HG03280 (cell line): ENCODE results near the gene MEIKIN.

ENCODE experiments used
- ATAC-seq: cut with Tn5 transposase; IDR thresholded peaks from one replicate; pipeline ENCODE4 v1.9.1; 2021; ENCODE audit warnings: mild to moderate bottlenecking, moderate library complexity; ENCODE audit not compliant: unreplicated experiment

The MEIKIN gene, protein sequence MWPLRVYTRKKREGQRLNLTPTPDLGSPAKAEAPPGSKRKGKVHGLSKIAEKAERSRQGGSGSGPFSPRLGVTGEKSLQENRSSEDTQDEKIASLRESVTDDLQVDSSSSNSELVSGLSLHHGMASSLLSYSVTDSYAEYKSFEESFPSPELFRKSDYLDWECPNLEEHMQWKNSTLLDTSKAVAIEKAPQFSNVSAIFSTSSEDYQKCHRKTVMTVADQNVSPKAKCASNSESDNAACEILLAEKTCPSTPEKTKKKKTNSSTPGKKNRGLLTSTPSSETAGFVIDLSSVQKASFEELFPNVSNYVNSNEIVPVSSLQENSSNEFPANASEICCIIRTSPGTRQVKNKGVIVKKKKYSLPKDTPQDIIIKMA

GRCh38 chr5:131945551-131946168 is at the start of gene MEIKIN:
Gene MEIKIN, minus strand, starts transcription at chr5:131945663. Its CDS starts 158 bp downstream, at chr5:131945505.
- ATAC-seq = no peak

DNA sequence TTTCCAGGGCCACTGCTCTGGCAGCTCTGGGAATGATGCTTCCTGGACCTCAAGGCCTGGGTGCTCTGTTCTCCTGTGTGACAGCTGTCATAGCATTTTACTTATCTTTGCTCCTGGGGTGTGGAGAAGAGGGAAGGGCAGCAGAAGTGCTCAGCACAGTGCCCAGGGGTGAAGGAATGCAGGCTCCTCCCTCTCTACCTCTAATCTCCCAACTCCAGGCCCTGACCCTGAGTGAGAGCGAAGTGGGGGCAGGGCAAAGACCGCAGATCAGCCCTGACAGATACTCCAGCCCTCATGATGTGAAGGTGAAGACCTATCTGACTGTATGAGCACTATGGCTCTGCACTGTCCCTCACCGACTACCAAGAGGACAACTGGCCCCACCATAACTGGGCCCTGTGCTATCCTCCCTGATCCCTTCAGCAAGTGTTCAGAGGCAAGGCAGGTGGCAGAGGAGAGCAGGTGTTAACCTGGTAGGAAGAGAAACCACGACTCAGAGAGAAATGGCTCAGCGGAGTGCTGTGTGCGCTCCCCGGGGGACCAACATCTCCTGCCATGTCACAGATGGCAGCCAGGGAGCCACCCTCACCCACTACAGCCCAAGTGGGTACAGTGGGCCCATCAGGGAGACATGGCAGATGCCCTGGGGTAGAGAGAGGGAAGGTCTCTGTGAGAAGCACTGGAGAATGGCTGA is 49.2 kb upstream of the MEIKIN start:
- ATAC-seq = no peak

DNA sequence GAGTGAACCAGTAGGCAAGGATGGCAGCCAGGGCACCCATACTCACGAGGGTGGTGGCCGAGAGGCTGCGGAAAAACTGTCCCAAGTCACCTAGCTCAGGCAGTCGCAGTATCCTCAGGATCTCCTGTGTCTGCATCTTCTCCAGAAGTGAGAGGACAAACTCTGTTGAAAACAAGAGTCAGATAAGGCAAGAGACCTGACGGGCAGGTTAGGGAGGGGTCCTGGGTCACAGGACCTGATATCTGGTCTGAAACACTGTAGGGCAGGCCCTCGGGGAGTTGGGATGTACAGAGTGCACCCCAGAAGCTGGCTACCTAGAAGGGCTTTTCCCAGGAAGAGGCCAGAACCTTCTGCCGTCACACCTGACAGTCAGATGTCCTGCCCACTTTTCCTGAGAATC is 48.6 kb upstream of the MEIKIN start:
- ATAC-seq = no peak

- ATAC-seq = no peak
These were observed 48.2 kb upstream of the MEIKIN start for GRCh38 chr5:131993676-131994075.

GRCh38 chr5:131992370-131992769 is 46.9 kb upstream of the MEIKIN start:
- no peak for ATAC-seq

GRCh38 chr5:131991593-131992324 is 46.3 kb upstream of the MEIKIN start:
- no peak for ATAC-seq

DNA sequence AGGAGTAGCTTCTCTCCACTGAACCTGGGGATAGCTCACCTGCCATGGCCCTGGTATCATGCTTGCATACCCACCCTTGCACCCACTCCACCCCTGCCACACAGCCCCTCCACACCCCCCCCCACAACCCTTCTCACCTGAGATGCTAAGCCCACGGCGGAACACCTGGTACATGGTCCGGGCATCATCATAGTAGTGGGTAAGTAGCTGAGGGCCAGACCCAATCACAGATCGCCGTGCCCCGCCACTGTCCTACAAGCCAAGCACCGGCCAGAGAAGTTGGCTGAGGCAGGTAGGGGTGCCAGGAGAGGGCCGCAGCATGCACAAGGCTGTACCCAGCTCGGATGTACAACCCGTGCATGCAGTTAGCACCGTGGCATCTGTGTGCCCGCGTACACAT is 45.3 kb upstream of the MEIKIN start:
- ATAC-seq = no peak

- ATAC-seq = no peak
These were observed 43.1 kb upstream of the MEIKIN start for GRCh38 chr5:131988601-131989000.

GRCh38 chr5:131987251-131987650 is 41.8 kb upstream of the MEIKIN start:
- no peak for ATAC-seq

DNA sequence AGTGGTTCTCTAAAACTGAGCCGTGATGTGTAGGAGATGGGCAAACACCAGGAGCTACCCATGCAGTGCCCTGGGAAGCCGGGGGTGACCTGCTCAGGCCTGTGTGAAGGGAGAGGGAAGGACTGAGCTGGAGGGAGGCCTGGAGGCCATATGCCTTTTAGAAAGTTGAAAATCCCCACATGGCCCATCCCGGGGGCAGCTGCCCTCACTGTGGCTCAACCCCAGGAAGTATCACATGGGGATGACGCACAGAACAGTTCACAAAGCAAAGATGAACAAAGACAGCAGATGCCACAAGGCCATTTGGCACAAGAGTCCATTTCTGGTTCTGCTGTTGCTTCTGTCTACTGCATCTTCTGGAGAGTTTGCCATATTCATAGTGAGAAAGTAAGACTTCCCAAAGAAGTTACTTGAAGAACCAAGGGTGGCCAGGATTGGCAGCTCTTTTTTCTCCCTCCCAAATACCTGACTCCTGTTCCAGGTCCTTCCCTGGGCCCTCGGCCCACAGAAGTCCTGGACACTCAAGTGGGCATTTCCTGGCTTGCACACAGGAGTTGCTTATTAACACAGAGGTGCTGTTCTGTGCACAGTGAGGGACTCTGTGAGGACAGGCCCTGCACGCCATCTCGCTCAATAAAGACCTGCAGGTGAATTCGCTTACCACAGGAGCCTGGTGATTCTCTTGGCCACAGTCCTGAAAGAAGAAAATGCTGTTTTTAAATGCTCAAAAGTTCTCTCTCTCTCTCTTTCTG is 40.9 kb upstream of the MEIKIN start:
- no peak for ATAC-seq

- ATAC-seq = no peak
These were observed 39.6 kb upstream of the MEIKIN start for GRCh38 chr5:131984956-131985665.

DNA sequence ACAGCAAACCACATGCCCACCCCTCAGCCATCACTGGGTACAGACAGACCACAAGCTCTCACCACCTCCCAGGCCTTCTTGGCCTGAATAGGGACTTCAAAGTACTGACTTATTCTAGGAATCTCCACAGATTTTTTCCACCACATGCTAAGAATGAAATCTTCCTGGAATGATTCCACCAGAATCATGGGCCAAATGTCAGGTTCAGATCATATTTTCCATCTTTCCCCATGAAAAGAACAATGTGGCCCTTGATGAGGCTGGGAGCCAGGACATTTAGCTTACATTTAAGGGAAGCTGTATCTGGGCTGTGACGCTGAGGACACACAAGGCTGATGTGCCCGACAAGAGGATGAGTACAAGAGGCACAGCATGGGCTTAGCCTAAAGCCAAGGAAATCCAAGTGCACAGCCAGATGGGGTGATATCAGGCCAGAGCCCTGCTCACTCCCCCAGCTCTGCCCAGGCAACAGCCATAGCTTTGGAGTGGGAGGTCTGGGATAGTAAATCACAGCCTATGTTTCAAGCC is 37.8 kb upstream of the MEIKIN start:
- no peak for ATAC-seq

GRCh38 chr5:131981516-131981915 is 36.1 kb upstream of the MEIKIN start:
- no peak for ATAC-seq

DNA sequence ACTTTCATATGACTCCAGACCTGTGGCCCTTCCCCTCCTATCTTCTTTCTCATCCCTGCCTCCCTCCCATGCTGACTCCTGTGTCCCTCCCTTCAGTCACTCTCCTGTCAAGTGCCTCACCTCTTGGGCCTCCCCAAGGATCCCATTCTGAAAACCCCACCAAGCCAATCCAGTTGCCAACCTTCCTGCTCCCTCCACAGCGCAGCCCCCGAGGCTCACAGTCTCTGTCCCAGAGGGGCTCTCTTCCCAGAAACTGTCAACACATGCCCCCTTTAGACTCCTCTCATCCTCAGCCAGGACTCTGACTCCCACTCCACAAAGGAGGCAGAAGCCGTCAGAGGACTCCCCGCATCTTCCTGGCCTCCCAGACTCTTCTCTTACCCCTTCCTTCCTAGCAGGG is 35.2 kb upstream of the MEIKIN start:
- no peak for ATAC-seq

GRCh38 chr5:131979816-131980215 is 34.4 kb upstream of the MEIKIN start:
- no peak for ATAC-seq

- ATAC-seq = no peak
These were observed 31.7 kb upstream of the MEIKIN start for GRCh38 chr5:131977212-131977604.

DNA sequence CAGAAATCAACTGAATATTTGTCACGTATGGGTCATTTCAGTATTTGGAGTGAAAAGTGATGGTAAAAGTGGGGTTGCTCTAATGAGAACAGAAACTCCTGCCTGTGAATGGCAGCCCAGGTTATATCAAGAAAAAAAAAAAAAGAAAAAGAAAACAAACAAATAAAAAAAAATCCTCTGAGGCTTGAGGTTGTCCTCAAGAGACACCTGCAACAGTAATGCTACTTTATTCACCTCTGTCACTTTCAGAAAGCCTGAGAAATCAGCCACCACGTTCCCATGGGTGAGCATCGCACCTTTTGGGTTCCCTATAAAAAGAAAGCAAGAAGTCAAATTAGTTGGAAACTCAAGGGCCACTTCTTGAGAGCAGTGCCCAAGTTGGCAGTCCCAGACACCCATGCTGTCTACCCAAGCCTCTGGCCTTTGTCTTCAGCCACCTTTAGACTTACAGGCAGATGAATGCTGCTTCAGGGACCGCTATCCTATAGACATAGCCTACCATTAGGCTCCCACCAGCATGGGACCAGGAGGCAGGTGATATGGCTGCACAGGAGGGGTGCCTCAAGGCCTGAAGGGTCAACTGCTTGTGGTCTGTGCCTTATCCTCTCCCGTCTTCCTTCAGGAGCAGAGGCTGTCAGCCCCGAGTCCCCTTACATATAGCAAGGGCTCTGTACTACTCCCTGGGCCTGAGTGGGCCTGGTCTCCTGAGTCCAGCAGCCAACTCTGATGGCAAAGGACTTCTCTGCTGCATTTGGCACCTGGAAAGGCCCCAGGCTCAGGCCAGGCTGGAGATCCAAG is 31.1 kb upstream of the MEIKIN start:
- ATAC-seq = no peak

DNA sequence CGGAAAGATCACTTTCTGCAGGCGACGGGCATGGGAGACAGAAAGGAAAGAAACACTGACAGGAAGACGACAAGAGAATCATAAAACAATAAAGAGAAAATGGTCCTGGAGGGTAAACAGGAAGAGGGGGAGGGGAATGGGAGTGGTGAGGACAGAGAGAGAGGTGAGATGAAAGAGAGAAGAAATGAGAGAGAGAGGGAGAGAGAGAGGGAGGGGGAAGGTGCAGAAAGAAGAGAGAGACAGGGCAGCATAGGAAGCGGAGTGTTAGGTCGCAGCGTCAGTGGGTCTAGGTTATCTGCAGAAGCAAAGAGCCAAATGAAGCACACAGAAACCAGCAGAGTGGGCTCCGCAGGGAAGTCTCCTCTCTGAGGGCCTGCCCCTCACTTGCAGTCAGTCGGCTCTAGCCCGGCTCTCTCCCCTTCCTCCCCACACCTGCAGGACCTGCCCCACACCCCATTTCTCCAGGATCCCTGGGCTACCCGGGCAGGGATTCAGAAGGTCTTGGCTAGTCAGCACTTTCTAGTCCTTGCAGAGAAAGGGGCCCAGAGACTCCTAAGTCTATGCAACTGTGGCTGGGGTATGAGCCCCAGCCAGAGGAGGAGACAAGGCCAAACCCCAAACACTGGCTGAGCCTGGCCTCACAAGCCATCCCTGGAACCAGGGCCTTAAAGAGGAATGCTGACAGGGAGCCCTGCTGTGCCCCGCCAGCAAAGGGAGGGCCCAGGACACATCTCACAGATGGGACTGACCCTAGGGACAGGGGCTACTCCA is 29.7 kb upstream of the MEIKIN start:
- ATAC-seq = no peak
